GM19328 (cell line): ENCODE data around the gene ZNF775.

ENCODE experiments used
- ATAC-seq: cut with Tn5 transposase; IDR thresholded peaks from one replicate; pipeline ENCODE4 v1.9.1; 2021; ENCODE audit warnings: mild to moderate bottlenecking, moderate library complexity; ENCODE audit not compliant: unreplicated experiment

The ZNF775 gene

DNA sequence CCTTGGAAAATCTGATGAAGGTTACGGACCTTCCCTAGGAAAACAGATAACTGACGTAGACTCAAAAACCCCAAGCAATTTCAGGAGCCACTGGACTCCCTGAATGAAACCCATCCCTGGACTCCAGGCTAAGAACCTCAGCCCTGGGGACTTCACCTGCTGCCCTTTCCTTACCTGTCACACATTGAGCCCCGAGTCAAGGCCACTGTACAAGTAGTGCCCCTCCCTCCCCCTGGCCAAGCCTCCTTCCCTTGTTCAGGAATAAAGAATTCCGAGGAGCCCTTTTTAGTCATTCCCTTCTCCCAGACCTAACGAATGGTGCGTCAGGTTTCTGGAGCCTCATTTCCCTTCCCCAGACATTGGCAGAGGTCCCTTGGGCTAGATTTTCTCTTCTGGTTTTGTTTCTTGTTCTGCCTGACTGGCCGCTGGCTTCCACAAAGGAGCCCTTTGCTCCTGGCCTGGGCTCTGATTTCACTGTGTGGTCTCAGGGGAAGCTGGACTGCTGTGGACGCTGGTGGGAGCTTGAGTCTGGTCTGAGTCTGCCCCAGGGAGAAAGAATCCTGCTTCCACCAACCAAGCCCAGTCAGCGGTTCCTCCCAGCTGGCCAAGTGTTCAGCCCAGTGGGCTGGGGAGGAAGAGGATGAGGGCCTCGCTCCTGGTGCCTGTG is 31.7 kb downstream of the ZNF775 start:
- ATAC-seq = no peak

GRCh38 chr7:150411606-150412005 is 32.5 kb downstream of the ZNF775 start:
- ATAC-seq = no peak

DNA sequence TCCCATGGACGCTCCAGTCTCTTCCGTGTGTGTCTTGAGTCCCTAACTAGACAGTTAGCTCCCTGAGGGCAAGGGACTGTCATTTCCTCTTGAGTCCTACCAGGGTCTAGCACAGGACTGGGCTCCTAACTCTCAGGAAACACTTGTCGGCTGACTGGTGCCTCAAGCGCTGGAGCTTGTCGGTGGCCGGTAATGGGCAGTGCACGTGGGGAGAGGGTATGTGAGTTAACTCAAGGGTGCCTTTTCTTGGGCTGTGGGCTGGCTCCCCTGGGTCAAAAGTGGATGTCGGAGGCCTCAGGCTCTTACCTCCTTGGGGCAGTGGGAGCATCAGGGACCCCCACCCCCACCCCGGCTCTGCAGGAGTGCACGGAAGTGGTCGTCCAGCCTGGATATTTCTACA is 32.9 kb downstream of the ZNF775 start:
- no peak for ATAC-seq

- no peak for ATAC-seq
These were observed 33.7 kb downstream of the ZNF775 start for GRCh38 chr7:150412518-150413488.

DNA sequence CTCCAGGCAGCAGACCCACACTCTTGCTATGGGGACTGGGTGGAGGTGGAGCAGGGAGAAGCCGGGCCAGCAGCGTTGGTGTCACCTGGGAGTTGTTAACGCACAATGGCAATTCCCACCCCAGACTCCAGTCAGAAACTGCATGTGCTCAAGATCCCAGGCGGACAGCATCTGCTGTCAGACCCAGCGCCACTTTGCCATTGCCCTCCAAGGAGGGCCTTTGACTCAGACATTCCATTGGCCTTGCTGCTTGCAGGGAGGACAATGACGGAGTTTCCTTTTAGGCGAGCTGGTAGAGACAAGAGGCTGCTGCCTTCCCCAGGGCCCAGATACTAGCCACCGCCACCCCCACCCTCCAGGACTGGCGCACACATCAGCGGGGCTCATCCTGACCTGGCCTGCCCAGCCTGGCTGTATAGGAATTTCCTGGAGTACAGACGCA is 34.5 kb downstream of the ZNF775 start:
- ATAC-seq = no peak

- ATAC-seq = no peak
These were observed 36.3 kb downstream of the ZNF775 start for GRCh38 chr7:150415161-150416153.

GRCh38 chr7:150417239-150417638 is 38.1 kb downstream of the ZNF775 start:
- no peak for ATAC-seq

DNA sequence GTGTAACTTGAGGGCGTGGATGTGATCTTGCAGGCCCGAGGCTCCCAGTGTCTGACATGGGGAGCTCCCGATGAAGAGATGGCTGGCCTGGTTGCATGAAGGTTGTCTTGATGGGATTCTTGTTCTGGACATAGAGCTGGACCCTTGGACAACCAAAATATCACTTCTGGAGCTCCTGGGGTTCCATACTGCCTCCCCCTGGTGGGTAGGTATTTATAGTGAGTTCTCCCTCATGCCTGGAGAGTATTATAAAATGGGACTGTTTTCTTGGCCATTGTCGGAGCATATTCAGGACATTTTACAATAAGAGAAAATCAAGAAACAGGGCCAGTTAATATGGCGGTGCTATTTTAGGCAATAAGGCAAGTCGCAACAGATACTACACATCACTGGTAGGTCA is 38.7 kb downstream of the ZNF775 start:
- ATAC-seq = no peak

DNA sequence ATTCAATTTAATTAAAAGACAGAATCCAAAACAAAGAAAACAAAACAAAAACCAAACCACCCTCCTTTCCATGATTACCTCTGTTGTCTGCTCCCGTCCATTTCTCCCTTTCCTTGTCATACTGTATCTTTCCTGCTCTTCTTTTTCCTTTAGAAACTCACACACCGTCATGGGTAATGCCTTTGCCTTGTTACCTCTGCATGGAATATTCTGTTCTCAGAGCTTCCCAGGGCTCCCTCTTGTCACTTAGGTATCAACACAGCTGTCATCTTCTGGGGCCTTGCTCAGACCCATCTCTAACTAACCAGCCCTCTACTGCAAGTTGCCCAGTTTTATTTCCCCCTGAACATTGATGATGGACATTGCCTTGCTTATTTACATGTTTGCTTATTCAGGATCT is 41.1 kb downstream of the ZNF775 start:
- no peak for ATAC-seq

DNA sequence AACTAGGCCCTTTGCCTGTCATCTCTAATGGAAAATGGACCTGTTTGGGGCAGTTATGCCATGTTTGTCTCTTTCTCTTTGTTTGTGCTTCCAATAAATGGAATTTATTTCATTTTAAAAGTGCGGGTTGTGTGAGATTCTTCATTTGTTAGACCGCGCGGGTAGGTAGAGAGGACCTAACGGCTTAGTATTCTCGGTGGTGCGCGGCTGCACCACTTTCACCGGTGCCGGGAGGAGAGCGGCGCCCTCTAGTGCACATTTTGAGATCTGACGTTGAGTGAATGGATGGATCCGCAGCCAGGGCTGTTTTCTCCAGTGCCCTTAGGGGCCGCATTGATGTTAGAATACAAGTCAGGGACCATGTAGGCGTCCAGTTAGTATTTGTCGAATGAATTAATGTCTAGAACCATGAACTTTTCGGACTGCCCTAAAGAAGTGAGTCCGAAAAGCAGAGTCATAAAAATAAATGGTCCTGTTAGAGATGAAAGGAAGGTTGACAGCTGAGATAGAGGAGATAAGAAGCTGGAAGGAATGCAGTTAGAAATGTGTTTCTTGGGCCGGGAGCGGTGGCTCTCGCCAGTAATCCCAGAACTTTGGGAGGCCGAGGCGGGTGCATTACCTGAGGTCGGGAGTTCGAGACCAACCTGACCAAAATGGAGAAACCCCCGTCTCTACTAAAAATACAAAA is 42.0 kb downstream of the ZNF775 start:
- ATAC-seq = peak; percentile 91

- ATAC-seq = no peak
These were observed 42.7 kb downstream of the ZNF775 start for GRCh38 chr7:150421831-150422230.

GRCh38 chr7:150425670-150426069 is 46.5 kb downstream of the ZNF775 start:
- ATAC-seq = no peak

GRCh38 chr7:150428671-150429451 is 49.7 kb downstream of the ZNF775 start:
- no peak for ATAC-seq

- ATAC-seq = no peak
These were observed 50.6 kb downstream of the ZNF775 start for GRCh38 chr7:150429699-150430098.

DNA sequence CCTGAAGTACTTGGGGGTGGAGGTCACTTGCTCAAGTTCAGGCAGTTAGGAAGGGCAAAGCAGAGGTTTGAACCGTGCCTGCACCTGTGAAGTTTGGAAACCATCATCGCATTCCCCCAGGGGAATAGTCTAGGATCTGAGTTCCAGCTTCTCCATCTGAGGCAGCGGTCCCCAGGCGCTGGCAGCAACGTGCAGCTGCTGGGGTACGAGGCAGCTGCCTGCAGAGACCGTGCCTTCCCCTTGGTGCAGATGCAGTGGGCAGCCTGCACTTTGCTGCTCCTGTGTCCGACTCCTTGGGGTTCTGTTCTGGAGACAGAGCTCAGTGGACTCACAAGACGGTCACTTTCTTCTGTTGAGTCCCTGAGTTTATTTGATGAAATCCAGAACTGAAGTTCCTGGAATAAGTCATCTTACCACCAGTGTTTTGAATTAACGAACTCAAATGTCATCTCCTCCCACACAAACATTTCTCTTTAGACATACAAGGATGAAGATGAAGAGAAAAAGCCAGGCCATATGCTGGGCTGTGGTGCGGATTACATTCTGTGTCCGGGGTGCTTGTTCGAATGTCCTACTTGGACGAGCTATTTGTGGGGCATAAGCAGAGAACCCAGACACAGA is 51.4 kb downstream of the ZNF775 start:
- ATAC-seq = no peak

DNA sequence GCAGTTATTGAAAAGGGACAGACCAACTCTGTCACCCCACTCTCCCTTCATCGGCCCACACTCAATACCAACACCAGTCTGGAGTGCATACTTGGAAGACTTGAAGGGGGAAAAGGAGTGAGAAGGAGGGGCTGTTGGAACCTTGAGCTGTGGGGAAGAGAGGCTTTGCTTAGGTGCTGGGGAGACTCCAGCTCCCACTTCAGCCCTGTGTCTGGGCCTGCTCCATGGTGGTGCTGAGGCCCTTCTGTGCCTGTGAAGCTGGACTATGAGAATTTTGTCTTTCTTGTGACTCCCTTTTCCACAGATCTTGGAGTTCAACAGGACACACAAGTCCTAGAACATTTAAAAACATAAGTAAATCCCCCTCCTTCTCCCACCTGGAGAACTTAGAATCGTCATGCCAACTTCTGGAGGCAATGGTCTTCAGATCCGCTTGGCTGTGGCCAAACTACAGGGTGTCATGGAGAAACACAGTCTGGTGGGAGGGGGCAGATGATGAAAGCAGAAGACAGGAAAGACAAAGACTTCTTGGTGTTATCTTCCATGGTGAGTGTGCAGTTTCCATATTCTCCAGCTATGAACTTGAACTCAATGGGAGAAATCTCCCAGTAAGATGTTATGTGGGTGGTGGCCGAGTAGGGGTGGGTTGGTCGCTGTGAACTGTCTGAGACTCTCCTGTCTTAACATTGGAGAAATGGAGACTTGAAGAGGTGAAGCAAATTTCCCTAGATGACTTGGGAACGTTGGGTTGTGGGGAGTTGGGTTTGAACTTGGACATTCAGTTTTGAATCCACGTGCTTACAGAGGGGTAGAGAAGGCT is 52.9 kb downstream of the ZNF775 start:
- ATAC-seq = no peak

DNA sequence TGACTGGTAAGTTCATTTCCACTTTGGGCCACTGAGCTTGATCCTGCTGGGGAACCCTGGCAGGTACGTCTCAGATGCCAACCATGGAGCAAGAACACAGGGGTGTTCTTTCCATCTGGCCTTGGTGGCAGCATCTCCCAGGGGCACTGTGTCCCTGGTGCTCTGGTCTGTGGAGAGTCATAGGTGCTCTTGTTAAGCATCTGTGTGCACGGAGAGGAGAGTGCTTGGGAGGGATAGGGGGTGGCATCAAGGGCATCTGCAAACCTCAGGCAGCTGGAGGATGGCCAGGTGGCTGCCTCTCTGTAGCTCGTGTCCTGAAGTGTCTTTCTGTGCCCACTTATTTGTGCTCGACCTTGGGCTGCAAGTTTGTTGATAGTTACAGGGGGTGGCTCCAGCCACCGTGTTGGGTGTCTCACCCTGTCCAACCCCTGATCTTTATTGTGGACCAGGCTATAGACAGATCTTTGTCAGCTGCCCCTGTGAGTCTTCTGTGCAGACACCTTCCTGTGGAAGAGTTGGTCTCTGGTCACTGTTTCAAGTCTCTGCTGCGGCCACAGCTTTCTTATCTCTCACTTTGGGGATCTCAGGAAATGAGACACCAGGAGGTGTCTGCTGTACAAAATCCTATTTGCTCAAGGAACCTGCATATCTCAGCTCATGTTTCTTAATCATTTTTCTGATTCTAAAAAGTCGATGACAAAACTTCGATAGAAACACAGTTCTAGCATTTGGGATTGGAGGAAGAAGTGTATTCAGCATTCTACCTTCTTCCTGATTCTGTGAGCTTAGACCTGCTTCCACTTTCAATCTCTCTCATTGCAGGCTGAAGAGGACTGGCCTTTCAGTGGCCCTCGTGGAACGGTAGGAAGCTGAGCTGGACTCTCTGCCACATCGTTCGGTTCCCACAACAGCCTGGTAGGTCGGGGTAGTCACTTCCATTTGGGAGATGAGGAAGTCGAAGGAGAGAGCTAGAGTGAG is 54.1 kb downstream of the ZNF775 start:
- no peak for ATAC-seq
